CD4-positive, alpha-beta T cell treated with Interferon gamma for 1 hour (primary cell): ENCODE results near the gene SLC30A1.
"Not testable (repeated sequence)": the region's sequence is repeated elsewhere in the genome, so short reads cannot be mapped to it uniquely, and the experiment has no call there.

Source experiments
- DNase-seq: peaks from one replicate; pipeline ENCODE4 v3.0.0-alpha.2; 2020

SLC30A1 gene

GRCh38 chr1:211543025-211543424, 35.9 kb downstream of the SLC30A1 start:
- DNase-seq = no peak

GRCh38 chr1:211541720-211542477, 37.1 kb downstream of the SLC30A1 start:
- DNase-seq = no peak

- no peak for DNase-seq
Measured at GRCh38 chr1:211541278-211541677, 37.7 kb downstream of the SLC30A1 start.

GRCh38 chr1:211540824-211541223, 38.1 kb downstream of the SLC30A1 start:
- not testable (repeated sequence) for DNase-seq

- DNase-seq = no peak
Measured at GRCh38 chr1:211538287-211538686, 40.7 kb downstream of the SLC30A1 start.

GRCh38 chr1:211537253-211537652, 41.7 kb downstream of the SLC30A1 start:
- no peak for DNase-seq

- DNase-seq = no peak
Measured at GRCh38 chr1:211536606-211537005, 42.4 kb downstream of the SLC30A1 start.

GRCh38 chr1:211535346-211535745, 43.6 kb downstream of the SLC30A1 start:
- no peak for DNase-seq

- DNase-seq = no peak
Measured at GRCh38 chr1:211534545-211535291, 44.2 kb downstream of the SLC30A1 start.

- no peak for DNase-seq
Measured at GRCh38 chr1:211532088-211532444, 46.9 kb downstream of the SLC30A1 start.

- DNase-seq = no peak
Measured at GRCh38 chr1:211531194-211532087, 47.5 kb downstream of the SLC30A1 start.

- no peak for DNase-seq
Measured at GRCh38 chr1:211530102-211530501, 48.9 kb downstream of the SLC30A1 start.

- no peak for DNase-seq
Measured at GRCh38 chr1:211529453-211529852, 49.5 kb downstream of the SLC30A1 start.

GRCh38 chr1:211529011-211529410, 50.0 kb downstream of the SLC30A1 start:
- no peak for DNase-seq

GRCh38 chr1:211527888-211528287, 51.1 kb downstream of the SLC30A1 start:
- no peak for DNase-seq

GRCh38 chr1:211527006-211527405, 52.0 kb downstream of the SLC30A1 start:
- no peak for DNase-seq

GRCh38 chr1:211526101-211526500, 52.9 kb downstream of the SLC30A1 start:
- no peak for DNase-seq

GRCh38 chr1:211525101-211525676, 53.8 kb downstream of the SLC30A1 start:
- DNase-seq = no peak

- DNase-seq = no peak
Measured at GRCh38 chr1:211524521-211524920, 54.4 kb downstream of the SLC30A1 start.

- no peak for DNase-seq
Measured at GRCh38 chr1:211522804-211523203, 56.2 kb downstream of the SLC30A1 start.
